GM19328 (cell line): ENCODE measurements around the gene MAML3.

Experiments
- ATAC-seq: cut with Tn5 transposase; IDR thresholded peaks from one replicate; pipeline ENCODE4 v1.9.1; 2021; ENCODE audit warnings: mild to moderate bottlenecking, moderate library complexity; ENCODE audit not compliant: unreplicated experiment

Gene MAML3

DNA sequence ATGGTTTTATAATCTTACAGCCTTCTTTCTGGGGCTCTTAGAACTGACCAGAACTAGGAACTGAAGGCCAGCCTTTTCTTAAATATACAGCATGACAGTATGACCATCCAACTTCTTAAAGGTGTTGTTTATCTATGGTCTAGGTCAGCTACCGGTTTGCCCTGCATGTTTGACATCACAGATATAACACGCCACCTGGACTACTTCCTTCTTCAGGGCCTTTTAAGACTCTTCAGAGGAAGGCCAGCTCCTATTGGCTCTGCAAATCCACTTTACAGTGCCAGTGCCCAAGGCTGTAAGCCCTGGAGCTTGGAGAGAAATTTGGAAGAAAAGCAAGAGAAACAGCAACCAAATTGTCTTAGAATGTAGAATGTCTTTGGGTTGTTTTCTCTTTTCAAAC, 302.9 kb downstream of the MAML3 start:
- ATAC-seq = no peak

GRCh38 chr4:139849219-139849618, 304.8 kb downstream of the MAML3 start:
- no peak for ATAC-seq

DNA sequence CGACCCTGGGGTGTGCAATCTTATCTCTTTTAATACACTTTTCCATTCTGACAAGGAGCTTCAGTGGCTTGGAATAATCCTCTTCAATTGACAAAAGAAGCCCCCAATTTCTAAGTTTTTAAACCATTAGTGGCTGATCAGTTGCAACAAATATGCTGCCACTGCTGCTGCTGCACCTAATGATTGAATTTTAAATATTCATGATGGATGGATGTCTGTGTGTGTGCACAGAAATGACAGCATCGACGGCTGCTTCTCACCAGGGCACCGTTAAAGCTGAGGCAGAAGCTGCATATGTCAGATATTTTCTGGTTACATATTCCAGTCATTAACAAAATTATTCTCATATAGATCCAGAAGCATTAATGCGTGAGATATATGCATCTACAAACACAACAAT, 306.0 kb downstream of the MAML3 start:
- ATAC-seq = no peak

DNA sequence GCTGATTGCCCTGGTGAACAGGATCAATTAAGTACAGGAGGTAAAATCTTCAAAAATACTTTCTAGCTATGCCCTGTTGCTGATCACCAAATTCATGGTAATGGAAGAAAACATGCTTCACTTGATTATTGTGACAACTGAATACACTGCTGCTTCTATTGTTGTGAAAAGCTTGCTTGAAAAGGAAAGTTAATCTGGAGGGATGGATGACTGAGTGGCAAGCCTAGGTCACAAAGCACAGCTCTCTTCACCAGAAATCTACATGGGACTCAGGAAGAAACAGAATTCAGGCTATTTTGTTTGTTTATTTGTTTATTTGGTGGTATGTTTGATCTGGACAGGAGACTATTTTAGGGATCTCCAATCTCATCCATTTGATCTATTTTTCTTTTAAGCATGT, 306.4 kb downstream of the MAML3 start:
- ATAC-seq = no peak

DNA sequence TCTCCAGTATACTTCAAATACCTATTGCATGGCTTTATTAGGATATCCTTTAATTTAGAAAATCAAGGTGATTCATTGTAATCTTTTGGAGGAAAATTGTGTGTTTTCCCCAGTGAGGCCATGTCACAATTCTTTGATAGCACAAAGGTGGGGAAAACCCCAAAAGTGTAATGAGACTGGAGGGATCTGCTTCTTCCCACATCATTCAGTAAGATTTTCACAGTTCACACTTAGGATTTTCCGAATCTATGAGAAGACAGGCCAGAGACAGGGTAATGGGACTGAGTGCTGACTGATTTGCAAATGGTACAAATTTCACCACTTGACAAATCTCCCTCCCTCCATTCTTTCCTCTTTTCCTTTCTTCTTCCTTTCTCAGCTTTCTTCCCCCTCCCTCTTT, 307.2 kb downstream of the MAML3 start:
- no peak for ATAC-seq

DNA sequence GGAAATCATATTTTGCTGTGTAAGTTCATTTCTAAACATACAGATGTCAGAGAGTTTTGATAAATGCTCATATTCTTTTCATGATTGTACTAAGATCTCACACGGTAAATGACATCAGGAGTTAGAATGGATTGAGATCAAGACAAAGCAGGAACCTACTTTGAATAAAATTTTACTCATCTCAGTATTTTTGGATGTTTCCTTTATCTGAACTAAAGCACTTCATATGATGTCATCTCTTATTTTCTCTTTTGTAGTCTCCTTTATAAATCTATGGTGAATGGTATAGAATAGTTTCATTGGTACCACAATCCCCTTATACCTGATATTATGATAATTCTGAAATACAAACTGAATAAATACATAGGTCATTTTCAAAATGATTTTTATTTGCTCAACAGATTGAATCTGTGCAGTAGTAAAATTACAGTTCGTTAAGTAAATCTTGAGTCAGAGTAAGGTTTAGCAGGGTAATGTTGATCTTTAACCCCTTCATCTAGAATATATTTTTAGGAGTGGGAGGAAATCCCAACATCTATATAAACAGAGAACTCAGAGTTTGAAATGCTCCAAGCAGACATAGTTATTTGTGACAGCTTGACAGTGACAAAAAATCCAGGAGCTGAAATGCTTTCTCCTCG, 308.4 kb downstream of the MAML3 start:
- ATAC-seq = no peak

- no peak for ATAC-seq
Observed at GRCh38 chr4:139844459-139845036, 309.4 kb downstream of the MAML3 start.

DNA sequence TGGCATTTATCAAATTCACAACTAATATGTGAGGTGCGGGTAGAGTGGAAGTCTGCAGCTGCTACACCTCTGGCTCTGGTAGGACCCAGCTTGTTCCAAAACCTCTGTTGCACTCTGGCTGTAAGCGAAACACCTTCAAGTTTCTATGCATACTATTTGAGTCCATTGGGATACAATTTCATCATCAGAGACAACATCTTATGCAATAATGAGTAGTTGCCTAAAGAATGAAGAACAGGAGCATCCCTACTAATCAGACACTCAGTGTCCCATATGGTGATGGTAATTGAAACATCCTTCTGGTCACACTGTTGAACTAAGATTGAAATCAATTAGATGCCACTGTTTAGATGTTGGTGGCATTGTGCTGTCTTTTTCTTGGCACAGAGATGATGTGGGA, 309.9 kb downstream of the MAML3 start:
- no peak for ATAC-seq

- no peak for ATAC-seq
Observed at GRCh38 chr4:139843641-139844040, 310.3 kb downstream of the MAML3 start.

DNA sequence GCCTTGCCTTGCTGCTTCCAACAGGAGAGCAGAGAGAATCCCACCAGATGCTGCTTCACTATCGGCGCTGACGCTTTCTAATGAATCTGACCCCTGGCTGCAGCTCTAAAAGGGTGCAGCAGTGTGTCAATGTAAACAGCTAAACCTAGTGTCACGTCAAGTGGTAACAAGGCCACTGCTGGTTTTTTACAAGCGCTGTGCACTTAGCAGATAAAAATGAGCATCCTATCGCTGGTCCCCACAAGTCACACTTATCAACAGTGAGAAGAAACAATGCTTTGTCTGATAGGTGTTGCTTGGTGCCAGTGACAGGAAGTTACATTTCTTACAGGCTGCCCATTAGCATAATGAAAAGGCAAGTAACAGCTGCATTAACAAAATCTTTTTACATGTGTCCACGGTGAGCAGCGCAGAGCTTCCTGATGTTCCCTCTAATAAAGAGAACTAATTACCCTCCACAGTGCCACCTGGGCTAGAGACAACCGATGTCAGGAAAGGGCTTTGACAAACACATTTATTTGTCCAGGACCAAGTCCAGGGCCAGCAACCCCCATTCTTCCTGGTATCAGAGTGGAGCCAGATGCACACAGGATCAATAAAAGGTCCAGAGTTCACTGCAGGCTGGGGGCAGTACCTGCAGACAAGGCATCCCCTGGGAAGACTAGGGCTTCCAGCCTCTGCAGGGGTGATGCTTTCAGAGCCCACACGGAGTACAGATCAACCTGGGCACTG, 312.4 kb downstream of the MAML3 start:
- no peak for ATAC-seq

DNA sequence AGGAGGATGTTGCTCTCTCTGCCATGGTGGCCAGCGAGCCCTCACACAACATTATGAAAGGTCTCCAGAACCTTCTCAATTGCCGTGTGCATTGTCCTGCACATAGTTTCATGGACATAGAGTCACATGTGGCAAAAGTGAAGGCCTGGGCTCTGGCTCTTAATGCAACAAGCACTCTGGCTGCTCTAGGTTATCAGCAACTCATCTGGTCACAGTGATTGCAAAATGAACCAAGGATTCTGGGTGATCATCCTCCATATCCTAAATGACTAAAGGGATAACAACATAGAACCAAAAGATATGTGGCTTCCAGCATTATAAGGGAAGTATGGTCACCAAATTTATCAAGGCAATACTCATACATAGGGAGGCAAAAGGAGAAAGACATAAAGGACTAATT, 313.2 kb downstream of the MAML3 start:
- ATAC-seq = no peak

DNA sequence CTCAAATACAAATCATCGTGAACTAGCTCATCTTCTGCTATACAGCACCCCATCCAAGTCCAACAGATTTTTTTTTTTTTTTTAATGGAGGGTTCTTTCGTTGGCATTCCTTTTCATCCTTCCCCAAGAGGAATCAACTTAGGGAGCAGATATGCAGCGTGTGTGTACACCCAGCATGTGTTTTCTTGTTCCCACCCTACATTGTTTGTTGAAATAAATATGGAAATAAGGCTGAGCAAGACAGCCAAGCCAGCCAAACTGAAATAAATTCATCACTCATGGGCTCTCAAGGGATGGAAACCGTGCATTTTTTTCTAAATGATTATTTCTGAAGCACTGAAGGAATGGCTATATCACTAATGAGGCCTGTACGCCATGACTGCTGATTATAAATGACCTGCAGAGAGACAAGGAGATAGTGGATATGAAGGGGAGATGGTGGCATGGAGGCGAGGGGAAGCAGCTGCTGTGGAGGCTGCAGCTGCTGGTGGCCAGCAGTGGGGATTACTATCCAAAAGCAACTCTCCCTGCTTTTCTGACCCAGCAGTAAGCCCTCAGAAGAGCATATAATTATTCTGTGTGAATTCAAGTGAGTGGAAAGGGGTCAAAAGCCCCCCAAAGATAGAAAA, 314.5 kb downstream of the MAML3 start:
- no peak for ATAC-seq

DNA sequence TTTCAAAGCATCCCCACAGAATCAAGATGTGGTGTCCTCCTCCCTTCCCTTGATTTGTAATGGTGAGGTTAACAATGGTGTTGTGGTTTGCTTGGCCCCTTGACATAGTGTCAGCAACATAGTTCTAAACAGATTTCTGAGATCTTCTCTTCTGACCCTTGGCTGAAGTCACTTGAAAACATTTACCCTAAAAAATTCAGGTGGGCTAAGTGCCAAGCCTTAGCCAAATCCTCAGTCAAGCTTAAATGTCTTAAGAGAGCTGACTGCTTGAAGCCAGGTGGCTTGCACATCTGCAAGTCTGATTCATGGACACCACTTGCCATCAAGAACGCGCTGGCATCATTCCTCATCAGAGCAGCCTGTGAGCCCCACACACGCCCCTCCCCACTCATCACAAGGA, 315.2 kb downstream of the MAML3 start:
- ATAC-seq = no peak

- no peak for ATAC-seq
Observed at GRCh38 chr4:139834981-139835391, 319.0 kb downstream of the MAML3 start.

GRCh38 chr4:139834226-139834662, 319.7 kb downstream of the MAML3 start:
- ATAC-seq = no peak

DNA sequence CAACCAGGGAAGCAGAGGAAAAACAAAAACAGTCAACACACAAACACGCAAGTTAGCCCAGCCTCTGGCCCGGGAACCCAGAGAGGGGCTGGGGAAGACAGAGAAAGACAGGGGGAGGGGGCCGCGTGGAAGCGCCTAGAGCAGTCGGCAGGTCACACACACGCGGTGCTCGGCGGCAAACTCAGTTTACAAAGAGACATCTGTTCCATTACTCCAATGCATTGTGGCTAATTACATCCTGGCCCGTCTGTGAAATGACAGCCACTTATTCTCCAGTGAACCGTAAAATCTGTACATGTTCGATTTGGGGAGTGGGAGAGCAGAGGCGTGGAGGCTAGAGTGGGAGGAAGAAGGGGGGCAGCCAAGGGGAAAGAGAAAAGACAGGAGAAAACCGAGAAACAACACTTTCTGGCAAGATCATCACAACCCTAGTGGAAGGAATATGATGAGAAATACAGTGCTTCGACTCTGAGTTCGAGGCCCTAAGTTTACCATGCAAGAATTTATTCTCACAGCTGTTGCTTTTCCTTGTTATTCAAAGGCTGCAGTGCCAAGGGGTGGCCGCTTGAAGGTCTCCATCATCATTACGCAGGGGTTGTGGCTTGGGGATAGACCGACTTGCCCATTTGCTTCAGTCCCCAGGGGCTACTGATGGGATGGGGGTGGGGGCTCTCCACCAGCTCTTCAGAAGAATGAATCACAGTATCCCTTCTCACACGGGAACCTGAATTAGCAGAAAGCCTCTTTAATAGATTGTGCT, 320.7 kb downstream of the MAML3 start:
- no peak for ATAC-seq

GRCh38 chr4:139828966-139829664, 324.9 kb downstream of the MAML3 start:
- no peak for ATAC-seq

- ATAC-seq = no peak
Observed at GRCh38 chr4:139826426-139826825, 327.6 kb downstream of the MAML3 start.

GRCh38 chr4:139825523-139826014, 328.4 kb downstream of the MAML3 start:
- no peak for ATAC-seq

- no peak for ATAC-seq
Observed at GRCh38 chr4:139824882-139825522, 329.0 kb downstream of the MAML3 start.
